Coronary artery (tissue), 2 donors: ENCODE measurements around the gene KCNV2.
A peak's percentile ranks its signal among the peaks of the same experiment; 100 is the strongest.

ENCODE experiments used
- DNase-seq: peaks from one replicate; pipeline ENCODE4 v3.0.0-alpha.2; 2017; ENCODE audit warnings: low spot score
- H3K27ac ChIP-seq, 2 donors: fragments of 200-600 bp; sonication (generic); one replicate each; pipeline ENCODE4 v1.5.1; 2016 to 2019
- H3K4me3 ChIP-seq: fragments of 200-600 bp; sonication (generic); 2 replicates; pipeline ENCODE4 v1.5.1; 2016; ENCODE audit warnings: mild to moderate bottlenecking, moderate library complexity
- TF ChIP-seq, protein P1 (sequence below): fragments of 200-600 bp; sonication (generic); IDR thresholded peaks from one replicate; pipeline ENCODE4 v1.5.1; 2019; ENCODE audit warnings: antibody characterized with exemption

Gene KCNV2

DNA sequence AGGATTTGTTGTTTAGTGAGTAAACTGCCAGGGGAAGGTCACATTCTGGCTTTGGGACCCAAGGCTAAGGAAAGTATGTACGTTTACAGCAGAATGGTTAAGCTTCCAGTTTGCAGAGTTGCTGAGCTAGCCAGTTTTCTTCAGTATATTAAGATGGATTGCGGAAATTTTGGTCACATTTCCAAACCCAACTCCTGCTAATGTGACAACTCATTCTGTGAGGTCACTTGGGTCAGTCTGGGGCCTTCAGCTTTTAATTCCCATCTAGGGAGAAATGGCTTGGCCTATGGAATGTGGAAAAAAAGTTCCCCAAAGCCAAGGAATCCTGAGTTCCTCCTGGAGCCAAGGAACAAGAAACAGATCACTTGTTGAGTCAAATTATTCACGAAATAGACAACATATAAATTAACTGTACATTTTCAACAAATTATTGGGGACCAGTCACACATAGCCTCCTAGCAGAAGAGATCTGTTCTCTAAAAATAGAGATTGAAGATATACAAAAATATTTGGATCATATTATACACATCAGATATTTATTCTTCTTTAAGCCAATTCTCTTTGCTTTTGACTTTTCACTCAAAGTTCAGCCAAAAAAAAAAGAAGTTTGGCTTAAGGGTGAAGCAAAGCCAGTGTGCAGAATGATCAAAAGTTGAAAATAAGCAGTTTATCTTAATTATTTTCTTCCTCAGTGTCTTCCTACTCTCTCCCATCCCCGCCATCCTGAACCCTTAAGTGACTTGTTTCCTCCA, 8.8 kb downstream of the KCNV2 start:
- DNase-seq = no peak
- TF ChIP-seq, protein P1, sequence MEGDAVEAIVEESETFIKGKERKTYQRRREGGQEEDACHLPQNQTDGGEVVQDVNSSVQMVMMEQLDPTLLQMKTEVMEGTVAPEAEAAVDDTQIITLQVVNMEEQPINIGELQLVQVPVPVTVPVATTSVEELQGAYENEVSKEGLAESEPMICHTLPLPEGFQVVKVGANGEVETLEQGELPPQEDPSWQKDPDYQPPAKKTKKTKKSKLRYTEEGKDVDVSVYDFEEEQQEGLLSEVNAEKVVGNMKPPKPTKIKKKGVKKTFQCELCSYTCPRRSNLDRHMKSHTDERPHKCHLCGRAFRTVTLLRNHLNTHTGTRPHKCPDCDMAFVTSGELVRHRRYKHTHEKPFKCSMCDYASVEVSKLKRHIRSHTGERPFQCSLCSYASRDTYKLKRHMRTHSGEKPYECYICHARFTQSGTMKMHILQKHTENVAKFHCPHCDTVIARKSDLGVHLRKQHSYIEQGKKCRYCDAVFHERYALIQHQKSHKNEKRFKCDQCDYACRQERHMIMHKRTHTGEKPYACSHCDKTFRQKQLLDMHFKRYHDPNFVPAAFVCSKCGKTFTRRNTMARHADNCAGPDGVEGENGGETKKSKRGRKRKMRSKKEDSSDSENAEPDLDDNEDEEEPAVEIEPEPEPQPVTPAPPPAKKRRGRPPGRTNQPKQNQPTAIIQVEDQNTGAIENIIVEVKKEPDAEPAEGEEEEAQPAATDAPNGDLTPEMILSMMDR = no peak
- Histone ChIP-seq H3K27ac (no peak overlapping the region), H3K4me3 (no peak overlapping the region)

DNA sequence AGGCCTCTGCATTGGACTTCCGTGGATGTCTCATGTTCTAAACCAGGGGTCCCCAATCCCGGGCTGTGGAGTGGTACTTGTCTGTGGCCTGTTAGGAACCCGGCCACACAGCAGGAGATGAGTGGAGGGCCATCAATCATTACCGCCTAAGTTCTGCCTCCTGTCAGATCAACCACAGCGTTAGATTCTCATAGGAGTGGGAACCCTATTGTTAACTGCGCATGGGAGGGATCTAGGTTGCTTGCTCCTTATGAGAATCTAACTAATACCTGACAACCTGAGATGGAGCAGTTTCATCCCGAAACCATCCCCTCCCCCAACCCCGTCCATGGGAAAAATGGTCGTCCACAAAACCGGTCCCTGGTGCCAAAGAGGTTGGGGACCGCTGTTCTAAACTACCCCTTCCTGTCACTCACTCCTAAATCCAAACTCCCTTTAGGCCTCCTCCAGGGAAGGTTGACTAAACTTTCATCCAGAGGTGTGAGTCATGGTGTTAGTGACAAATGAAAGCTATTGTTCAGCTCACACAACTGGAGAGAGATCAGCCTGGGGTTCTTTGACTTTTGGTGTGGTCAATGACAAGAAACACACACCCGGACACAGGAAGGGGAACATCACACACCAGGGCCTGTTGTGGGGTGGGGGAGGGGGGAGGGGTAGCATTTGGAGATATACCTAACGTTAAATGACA, 9.5 kb downstream of the KCNV2 start:
- Histone ChIP-seq H3K27ac (no peak overlapping the region), H3K4me3 (no peak overlapping the region)
- TF ChIP-seq, protein P1 = no peak
- DNase-seq = no peak

DNA sequence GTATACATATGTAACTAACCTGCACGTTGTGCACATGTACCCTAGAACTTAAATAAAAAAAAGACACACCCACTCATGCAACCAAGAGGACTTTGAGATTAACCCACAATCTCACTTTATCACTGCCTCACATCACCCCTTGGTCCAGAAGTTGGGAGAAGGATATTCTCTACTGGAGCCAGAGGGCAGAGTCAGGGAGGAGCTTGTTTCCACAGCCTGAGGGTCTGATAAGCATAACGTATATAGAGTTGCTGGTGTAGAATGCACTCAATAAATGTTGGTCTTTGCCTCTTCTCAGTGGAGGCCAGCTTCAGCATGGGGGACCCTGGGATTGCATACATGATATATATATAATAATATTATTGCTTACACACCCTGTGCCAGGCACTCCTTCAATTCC, 10.1 kb downstream of the KCNV2 start:
- H3K4me3 ChIP-seq = no peak overlapping the region
- no peak for DNase-seq
- H3K27ac ChIP-seq = no peak overlapping the region
- TF ChIP-seq, protein P1 = no peak

DNA sequence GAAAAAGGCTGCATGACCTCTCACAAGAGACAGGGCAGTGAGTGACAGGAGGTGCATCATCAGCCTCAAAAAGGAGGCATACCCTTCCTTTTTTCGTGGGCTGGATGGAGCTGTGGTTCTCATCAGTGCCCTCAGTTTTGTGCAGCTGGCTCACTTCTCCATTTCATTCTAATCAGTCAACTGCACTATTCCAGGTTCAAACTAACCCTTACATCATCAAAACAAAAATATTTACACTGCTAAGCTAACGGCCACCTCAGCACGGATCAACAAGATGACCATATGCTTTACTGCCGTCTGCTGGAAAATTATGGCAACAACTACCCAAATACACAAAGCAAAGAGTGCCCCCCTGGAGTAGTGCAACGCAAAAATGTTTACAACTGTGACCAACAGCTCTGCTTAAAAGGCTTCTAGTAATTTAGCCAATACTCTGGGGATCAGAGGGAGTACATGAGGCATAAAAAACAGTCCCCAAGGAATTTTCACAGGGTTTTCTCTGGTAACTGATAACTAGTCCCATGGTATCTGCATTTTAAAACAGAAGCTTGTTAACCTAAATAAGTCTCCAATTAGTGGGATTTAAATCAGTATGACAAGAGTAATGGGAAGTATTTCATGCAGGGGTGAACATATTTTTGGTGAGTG, 10.8 kb downstream of the KCNV2 start:
- TF ChIP-seq, protein P1 = no peak
- no peak for DNase-seq
- no peak overlapping the region for H3K27ac ChIP-seq
- no peak overlapping the region for H3K4me3 ChIP-seq

- H3K4me3 ChIP-seq = no peak overlapping the region
- DNase-seq = no peak
- TF ChIP-seq, protein P1 = no peak
- no peak overlapping the region for H3K27ac ChIP-seq
Measured at GRCh38 chr9:2729003-2729402, 11.7 kb downstream of the KCNV2 start.

DNA sequence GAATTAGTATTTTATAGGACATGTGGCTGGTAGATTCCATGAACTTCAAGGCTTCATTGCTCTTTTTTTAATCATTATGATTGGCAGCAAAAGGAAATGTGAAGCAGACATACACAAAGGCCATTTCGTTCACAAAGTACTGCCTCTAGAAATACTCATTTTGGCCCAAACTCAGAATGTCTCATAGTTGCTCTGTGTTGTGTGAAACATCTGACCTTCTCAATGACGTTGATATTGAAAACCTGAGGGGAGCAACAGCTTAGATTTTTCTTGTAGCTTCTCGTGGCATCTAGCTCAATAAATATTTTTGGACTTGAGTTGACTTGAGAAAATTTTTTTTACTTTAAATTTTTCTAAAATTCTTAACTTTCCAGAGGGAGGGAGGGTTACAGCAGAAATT, 12.4 kb downstream of the KCNV2 start:
- TF ChIP-seq, protein P1 = no peak
- H3K27ac ChIP-seq = peak overlapping the region in 1 of 2 donors; percentile 8
- DNase-seq = no peak
- H3K4me3 ChIP-seq = no peak overlapping the region
